Measurements from ENCODE around the gene SPX. TPM values are rescaled to one million over a fixed set of nuclear protein-coding genes. Genes with fewer than 3 reads are reported as not detected.

The SPX gene
- total RNA-seq, 1 donor from 2014 or later = 4.0 TPM

GRCh38 chr12:21566907-21567394 lies 40.9 kb downstream of the SPX start:
- Histone ChIP-seq H3K4me2 (no peak overlapping the region), H3K9ac (no peak overlapping the region), H3K4me1 (no peaks in the 10 kb centered on the region), H3K27me3 (no peaks in the 10 kb centered on the region), H3F3A (ENCODE audit: low read depth) (no peaks in the 10 kb centered on the region), H3K36me3 (no peaks in the 10 kb centered on the region), H3K9me3 (ENCODE audit: low read depth) (no peaks in the 10 kb centered on the region), H3K4me3 (no peak overlapping the region), H2AFZ (replicated peaks) (no peak overlapping the region), H4K20me1 (ENCODE audit: low read depth) (no peaks in the 10 kb centered on the region), H3K27ac (no peak overlapping the region), H3K79me2 (ENCODE audit: low read depth) (no peaks in the 10 kb centered on the region)
- no peaks in the 10 kb centered on the region for H3K9me3 Mint-ChIP-seq
- no peak overlapping the region for H3K4me3 Mint-ChIP-seq
- no peak for DNase-seq (ENCODE audit: low spot score)
- peaks cover 2% of the 10 kb centered on the region for H3K27me3 Mint-ChIP-seq (ENCODE audit: insufficient read depth, low read depth)
- no peaks in the 10 kb centered on the region for H3K36me3 Mint-ChIP-seq
- no peak for TF ChIP-seq CTCF (IDR thresholded peaks at IDR 0.05)
- TF ChIP-seq EZH2 (IDR thresholded peaks at IDR 0.05) = no peak
- TF ChIP-seq EZH2phosphoT487 (IDR thresholded peaks at IDR 0.05) = no peak
- peaks cover 5% of the 10 kb centered on the region for H3K4me1 Mint-ChIP-seq
- no peak overlapping the region for H3K27ac Mint-ChIP-seq

GRCh38 chr12:21568115-21568514 lies 42.0 kb downstream of the SPX start:
- Histone ChIP-seq H3K27me3 (no peaks in the 10 kb centered on the region), H3K4me1 (no peaks in the 10 kb centered on the region), H4K20me1 (ENCODE audit: low read depth) (no peaks in the 10 kb centered on the region), H3K9ac (no peak overlapping the region), H3K4me2 (no peak overlapping the region), H3K9me3 (ENCODE audit: low read depth) (no peaks in the 10 kb centered on the region), H3K36me3 (no peaks in the 10 kb centered on the region), H3K4me3 (no peak overlapping the region), H3K79me2 (ENCODE audit: low read depth) (no peaks in the 10 kb centered on the region), H3K27ac (no peak overlapping the region), H2AFZ (replicated peaks) (no peak overlapping the region), H3F3A (ENCODE audit: low read depth) (no peaks in the 10 kb centered on the region)
- Mint-ChIP-seq H3K4me3 (no peak overlapping the region), H3K9me3 (no peaks in the 10 kb centered on the region), H3K4me1 (no peaks in the 10 kb centered on the region), H3K27me3 (ENCODE audit: insufficient read depth, low read depth) (peaks cover 2% of the 10 kb centered on the region), H3K36me3 (no peaks in the 10 kb centered on the region), H3K27ac (no peak overlapping the region)
- no peak for DNase-seq (ENCODE audit: low spot score)
- TF ChIP-seq EZH2 (IDR thresholded peaks at IDR 0.05) = no peak
- no peak for TF ChIP-seq CTCF (IDR thresholded peaks at IDR 0.05)
- TF ChIP-seq EZH2phosphoT487 (IDR thresholded peaks at IDR 0.05) = no peak

GRCh38 chr12:21571046-21571445 lies 45.0 kb downstream of the SPX start:
- H3K4me2 ChIP-seq = no peak overlapping the region
- no peak overlapping the region for H3K9ac ChIP-seq
- Mint-ChIP-seq H3K36me3 (no peaks in the 10 kb centered on the region), H3K27ac (no peak overlapping the region), H3K9me3 (no peaks in the 10 kb centered on the region), H3K27me3 (ENCODE audit: insufficient read depth, low read depth) (peaks cover 2% of the 10 kb centered on the region), H3K4me1 (no peaks in the 10 kb centered on the region), H3K4me3 (no peak overlapping the region)
- no peaks in the 10 kb centered on the region for H3F3A ChIP-seq (ENCODE audit: low read depth)
- no peak overlapping the region for H3K27ac ChIP-seq
- no peaks in the 10 kb centered on the region for H3K79me2 ChIP-seq (ENCODE audit: low read depth)
- TF ChIP-seq EZH2phosphoT487 (IDR thresholded peaks at IDR 0.05) (no peak), EZH2 (IDR thresholded peaks at IDR 0.05) (no peak), CTCF (IDR thresholded peaks at IDR 0.05) (no peak)
- no peak overlapping the region for H3K4me3 ChIP-seq
- H3K4me1 ChIP-seq = no peaks in the 10 kb centered on the region
- no peak overlapping the region for H2AFZ ChIP-seq (replicated peaks)
- no peaks in the 10 kb centered on the region for H3K9me3 ChIP-seq (ENCODE audit: low read depth)
- no peak for DNase-seq (ENCODE audit: low spot score)
- no peaks in the 10 kb centered on the region for H4K20me1 ChIP-seq (ENCODE audit: low read depth)
- H3K36me3 ChIP-seq = no peaks in the 10 kb centered on the region
- no peaks in the 10 kb centered on the region for H3K27me3 ChIP-seq

Data from neural progenitor cell (in vitro differentiated cells).